ENCODE measurements around the gene DUS1L. TPM values are rescaled to one million over a fixed set of nuclear protein-coding genes. Genes with fewer than 3 reads are reported as not detected.

DUS1L gene
- total and polyA plus RNA-seq, 8 donors, result 63.2 to 286 (median 116) TPM

DNA sequence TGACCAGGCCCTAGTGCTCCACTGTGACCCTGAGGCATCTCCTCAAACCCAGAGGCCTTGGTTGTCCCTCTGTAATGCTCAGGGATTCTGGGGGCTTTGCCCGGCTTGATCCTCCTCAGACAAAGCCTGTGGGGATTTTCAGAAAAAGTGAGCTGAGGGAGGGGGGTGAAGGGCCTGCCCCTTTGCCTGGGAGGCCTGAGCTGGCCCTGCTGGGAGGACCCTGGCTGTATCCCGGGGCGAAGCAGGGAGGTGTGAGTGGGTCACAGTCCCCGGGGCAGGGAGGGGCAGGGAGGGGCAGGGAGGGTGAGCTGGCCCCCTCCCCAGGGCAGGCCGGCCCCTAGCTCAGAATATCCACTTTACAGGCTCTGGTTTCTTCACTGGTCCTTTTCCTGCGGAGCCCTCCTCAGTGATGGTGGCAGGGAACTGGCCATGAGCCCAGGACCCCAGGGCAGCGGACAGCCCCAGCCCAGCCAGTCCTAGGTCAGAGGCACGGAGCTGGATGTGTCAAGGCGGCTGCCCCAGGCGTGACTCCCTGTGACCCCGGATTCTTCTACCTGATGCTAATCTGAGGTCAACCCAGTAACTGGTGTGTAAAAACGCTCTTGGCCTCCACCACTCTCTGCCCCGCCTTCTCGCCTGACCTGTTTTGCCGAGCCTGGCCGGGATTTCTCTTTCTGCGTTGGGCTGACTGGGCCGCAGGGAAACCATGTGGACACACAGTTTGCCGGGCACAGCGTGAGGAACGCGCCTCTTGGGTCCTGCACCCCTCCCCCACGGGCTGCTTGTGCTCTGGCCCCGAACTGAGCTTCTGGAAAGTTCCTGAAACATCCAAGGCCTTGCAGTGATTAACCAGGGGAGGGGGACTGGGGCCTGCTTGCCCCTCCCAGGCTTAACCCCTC, 38.2 kb upstream of the DUS1L start:
- peak overlapping the region; percentile 81 to 98 (median 91) for H3K27ac ChIP-seq
- peaks cover 77 to 94% (median 85%) of the 10 kb centered on the region in 4 donors for H3K4me1 ChIP-seq
- TF ChIP-seq EP300 (IDR thresholded peaks at IDR 0.05) (no peak), POLR2AphosphoS5 (IDR thresholded peaks at IDR 0.05) (peak in 2 of 3 donors; percentile 27 to 67)
- H3K9me3 ChIP-seq, result no peaks in the 10 kb centered on the region
- WGBS, 5 donors, result 27 to 60% (median 28%) methylated on average over 1 to 24 of the region's 24 CpGs
- no peaks in the 10 kb centered on the region for H3K27me3 ChIP-seq
- H3K36me3 ChIP-seq, result peaks cover 0 to 6% (median 0%) of the 10 kb centered on the region in 4 donors
- no peak overlapping the region for H3K4me3 ChIP-seq
- peak; percentile 89 to 90 for DNase-seq
- intact Hi-C loops (cut with DNase I; ENCODE audit: low total_unique reads), result no loop called here

DNA sequence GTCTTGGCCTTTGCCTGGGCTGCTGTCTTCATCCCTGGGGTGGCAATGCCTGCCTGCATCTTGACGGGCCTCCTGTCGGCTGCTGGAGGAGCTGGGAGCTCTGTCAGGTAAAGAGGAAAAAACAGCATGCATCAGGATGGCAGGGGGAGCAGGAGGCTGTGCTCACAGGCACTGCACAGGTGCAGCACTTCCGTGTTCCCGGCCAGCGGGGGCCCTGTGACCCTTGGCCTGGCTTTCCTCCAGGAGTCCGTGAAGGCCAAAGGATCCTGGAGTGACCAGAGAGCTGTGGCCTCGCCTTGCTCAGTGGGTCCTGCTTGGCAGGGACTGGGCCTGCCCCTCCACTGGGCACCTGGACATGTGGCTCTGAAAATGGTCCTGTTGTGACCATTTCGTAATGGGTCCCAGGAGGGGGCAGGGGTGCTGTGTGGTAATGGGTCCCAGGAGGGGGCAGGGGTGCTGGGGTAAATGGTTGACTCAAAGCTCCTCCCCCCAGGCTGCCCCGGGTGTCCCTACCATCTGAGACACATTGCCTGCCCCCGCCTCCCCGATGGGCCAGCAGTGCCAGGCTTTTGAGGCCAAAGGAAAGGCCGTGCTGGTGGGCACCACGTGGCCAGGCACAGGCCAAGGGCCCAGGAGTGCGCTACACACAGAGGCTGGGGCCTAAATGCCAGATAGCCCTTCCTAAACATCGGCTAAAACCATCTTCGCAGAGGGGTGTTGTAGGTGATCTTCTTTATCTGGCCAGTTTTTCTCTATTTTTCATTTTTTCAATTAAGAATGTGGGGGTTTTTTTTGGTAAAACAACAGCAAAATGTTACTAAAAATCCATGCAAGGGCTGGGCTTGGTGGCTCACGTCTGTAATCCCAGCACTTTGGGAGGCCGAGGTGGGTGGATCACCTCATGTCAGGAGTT, 36.4 kb upstream of the DUS1L start:
- H3K4me3 ChIP-seq, result no peak overlapping the region
- peak overlapping the region; percentile 65 to 98 (median 91) for H3K27ac ChIP-seq
- DNase-seq, result peak in 1 of 2 donors; percentile 73
- no peaks in the 10 kb centered on the region for H3K9me3 ChIP-seq
- no peaks in the 10 kb centered on the region for H3K27me3 ChIP-seq
- H3K4me1 ChIP-seq, result peaks cover 72 to 88% (median 85%) of the 10 kb centered on the region in 4 donors
- intact Hi-C loops (cut with DNase I; ENCODE audit: low total_unique reads), result no loop called here
- WGBS, 5 donors, result 53 to 66% (median 54%) methylated on average over 17 to 18 of the region's 18 CpGs
- no peaks in the 10 kb centered on the region for H3K36me3 ChIP-seq
- TF ChIP-seq POLR2A (IDR thresholded peaks at IDR 0.05) (no peak), EP300 (IDR thresholded peaks at IDR 0.05) (no peak), POLR2AphosphoS5 (IDR thresholded peaks at IDR 0.05) (peak in 1 of 3 donors; percentile 31)
- TF ChIP-seq, protein P1, sequence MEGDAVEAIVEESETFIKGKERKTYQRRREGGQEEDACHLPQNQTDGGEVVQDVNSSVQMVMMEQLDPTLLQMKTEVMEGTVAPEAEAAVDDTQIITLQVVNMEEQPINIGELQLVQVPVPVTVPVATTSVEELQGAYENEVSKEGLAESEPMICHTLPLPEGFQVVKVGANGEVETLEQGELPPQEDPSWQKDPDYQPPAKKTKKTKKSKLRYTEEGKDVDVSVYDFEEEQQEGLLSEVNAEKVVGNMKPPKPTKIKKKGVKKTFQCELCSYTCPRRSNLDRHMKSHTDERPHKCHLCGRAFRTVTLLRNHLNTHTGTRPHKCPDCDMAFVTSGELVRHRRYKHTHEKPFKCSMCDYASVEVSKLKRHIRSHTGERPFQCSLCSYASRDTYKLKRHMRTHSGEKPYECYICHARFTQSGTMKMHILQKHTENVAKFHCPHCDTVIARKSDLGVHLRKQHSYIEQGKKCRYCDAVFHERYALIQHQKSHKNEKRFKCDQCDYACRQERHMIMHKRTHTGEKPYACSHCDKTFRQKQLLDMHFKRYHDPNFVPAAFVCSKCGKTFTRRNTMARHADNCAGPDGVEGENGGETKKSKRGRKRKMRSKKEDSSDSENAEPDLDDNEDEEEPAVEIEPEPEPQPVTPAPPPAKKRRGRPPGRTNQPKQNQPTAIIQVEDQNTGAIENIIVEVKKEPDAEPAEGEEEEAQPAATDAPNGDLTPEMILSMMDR (IDR thresholded peaks at IDR 0.05), result no peak

DNA sequence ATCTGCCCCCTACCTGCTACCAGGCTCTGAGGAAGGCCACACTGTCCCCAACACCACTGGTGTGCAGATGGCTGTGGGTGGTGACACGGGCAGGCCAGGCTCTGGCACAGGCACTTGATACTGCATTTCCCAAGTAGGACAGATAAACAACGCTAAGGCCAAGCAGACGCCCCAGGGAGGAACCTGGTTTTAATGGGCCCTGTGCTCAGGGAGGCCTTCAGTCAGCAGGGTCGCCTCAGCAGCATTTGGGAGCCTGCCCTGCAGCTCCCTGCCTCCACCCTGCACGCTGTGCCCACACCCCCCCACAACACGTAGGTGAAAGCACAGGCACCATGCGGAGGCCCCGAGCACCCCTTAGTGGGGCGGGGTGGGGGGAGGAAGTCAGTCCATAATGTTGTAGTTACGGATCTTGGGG, 35.7 kb upstream of the DUS1L start:
- DNase-seq, result no peak
- Histone ChIP-seq H3K9me3 (no peaks in the 10 kb centered on the region), H3K4me1 (peaks cover 72 to 88% (median 85%) of the 10 kb centered on the region in 4 donors), H3K27ac (peak overlapping the region; percentile 65 to 98 (median 91)), H3K27me3 (no peaks in the 10 kb centered on the region), H3K4me3 (no peak overlapping the region), H3K36me3 (peaks cover 0 to 1% (median under 1%) of the 10 kb centered on the region in 4 donors)
- no peak for TF ChIP-seq EP300 (IDR thresholded peaks at IDR 0.05)
- no peak for TF ChIP-seq POLR2AphosphoS5 (IDR thresholded peaks at IDR 0.05)
- TF ChIP-seq, protein P1 (IDR thresholded peaks at IDR 0.05), result no peak
- no peak for TF ChIP-seq POLR2A (IDR thresholded peaks at IDR 0.05)
- intact Hi-C loops (cut with DNase I; ENCODE audit: low total_unique reads), result no loop called here
- WGBS, 5 donors, result 26 to 52% (median 37%) methylated on average over 6 to 10 of the region's 10 CpGs

DNA sequence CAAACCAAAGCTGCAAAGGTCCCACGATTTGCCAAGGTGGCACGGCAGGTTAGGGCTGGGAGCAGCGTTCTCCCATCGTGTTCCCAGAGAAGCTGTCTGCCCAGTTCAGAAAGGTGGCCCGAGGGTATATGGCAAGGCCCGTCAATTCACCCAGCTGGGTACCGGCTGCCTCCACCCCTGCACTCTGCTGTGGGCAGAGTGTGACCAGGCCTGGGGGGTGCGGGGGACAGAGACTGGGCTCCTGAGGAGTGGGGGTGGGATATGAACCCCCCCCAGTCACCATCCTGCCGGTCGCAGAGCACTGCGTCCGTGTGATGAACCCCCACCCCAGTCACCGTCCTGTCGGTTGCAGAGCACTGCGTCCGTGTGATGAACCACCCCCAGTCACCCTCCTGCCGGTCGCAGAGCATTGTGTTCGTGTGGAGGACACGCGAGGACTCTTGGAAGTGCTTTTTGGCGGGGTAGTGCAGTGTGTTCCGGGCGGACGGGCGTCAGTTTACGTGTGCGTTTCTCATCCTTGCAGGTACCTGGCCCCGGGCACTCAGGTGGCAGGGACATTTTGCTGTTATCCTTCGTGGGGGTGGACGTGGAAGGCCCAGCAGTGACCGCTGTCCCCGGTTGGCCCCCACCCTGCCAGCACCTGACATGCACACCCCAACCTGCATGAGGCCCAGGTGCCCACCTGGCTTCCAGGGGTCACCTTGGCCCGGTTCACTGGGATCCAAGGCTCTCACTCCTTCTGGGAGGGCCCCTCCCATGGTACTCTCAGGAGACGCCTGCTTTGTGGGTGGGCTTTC, 35.1 kb upstream of the DUS1L start:
- Histone ChIP-seq H3K9me3 (no peaks in the 10 kb centered on the region), H3K4me3 (no peak overlapping the region), H3K4me1 (peaks cover 69 to 88% (median 85%) of the 10 kb centered on the region in 4 donors), H3K27me3 (no peaks in the 10 kb centered on the region), H3K36me3 (peaks cover 3 to 7% (median 6%) of the 10 kb centered on the region in 4 donors), H3K27ac (peak overlapping the region; percentile 91 to 99 (median 97))
- WGBS, 5 donors, result 83 to 88% (median 87%) methylated on average over 27 to 35 of the region's 35 CpGs
- intact Hi-C loops (cut with DNase I; ENCODE audit: low total_unique reads), result no loop called here
- no peak for DNase-seq
- TF ChIP-seq, protein P1 (IDR thresholded peaks at IDR 0.05), result no peak
- TF ChIP-seq EP300 (IDR thresholded peaks at IDR 0.05), result no peak
- TF ChIP-seq POLR2A (IDR thresholded peaks at IDR 0.05), result no peak
- TF ChIP-seq POLR2AphosphoS5 (IDR thresholded peaks at IDR 0.05), result no peak

All from stomach (tissue), 9 donors.